ENCODE results near the gene SUMO3.

SUMO3 gene

DNA sequence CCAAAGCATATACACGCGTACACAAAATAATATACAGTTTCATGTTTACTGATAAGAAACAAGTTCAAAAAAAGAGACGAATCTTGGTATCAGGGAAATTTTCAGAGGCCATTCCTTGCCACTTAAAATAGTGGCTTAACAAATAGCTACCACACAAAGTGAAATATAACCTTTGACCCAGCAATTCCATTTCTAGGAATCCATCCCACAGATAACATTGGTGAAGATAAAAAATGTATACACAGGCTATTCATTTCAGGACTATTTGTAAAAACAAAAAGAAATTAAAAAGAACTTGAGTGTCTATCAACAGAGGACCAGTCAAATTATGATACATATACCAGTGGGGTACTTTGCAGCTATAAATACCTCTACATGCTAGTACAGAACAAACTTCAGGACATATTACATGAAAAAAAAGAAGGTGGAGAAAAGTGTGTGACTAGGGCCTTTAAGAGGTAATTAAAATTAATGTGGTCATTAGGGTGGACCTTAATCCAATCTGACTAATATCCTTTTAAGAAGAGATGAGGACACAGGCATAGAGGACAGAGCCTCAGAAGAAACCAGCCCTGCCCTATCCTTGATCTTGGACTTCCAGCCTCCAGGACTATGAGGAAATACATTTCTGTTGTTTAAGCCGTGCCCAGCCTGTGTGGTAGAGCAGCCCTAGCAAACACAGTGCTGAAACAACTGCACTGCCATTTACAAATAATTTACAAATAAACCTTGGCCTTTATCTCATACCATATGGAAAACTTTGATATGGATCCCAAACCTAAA lies 24.1 kb downstream of the SUMO3 start:
- FAIRE-seq (no peak), DNase-seq (ENCODE audit: insufficient read length, low spot score) (no peak)
- TF ChIP-seq, protein P1, sequence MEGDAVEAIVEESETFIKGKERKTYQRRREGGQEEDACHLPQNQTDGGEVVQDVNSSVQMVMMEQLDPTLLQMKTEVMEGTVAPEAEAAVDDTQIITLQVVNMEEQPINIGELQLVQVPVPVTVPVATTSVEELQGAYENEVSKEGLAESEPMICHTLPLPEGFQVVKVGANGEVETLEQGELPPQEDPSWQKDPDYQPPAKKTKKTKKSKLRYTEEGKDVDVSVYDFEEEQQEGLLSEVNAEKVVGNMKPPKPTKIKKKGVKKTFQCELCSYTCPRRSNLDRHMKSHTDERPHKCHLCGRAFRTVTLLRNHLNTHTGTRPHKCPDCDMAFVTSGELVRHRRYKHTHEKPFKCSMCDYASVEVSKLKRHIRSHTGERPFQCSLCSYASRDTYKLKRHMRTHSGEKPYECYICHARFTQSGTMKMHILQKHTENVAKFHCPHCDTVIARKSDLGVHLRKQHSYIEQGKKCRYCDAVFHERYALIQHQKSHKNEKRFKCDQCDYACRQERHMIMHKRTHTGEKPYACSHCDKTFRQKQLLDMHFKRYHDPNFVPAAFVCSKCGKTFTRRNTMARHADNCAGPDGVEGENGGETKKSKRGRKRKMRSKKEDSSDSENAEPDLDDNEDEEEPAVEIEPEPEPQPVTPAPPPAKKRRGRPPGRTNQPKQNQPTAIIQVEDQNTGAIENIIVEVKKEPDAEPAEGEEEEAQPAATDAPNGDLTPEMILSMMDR (IDR thresholded peaks at IDR 0.05; ENCODE audit: insufficient read depth, missing control alignments), result no peak

DNA sequence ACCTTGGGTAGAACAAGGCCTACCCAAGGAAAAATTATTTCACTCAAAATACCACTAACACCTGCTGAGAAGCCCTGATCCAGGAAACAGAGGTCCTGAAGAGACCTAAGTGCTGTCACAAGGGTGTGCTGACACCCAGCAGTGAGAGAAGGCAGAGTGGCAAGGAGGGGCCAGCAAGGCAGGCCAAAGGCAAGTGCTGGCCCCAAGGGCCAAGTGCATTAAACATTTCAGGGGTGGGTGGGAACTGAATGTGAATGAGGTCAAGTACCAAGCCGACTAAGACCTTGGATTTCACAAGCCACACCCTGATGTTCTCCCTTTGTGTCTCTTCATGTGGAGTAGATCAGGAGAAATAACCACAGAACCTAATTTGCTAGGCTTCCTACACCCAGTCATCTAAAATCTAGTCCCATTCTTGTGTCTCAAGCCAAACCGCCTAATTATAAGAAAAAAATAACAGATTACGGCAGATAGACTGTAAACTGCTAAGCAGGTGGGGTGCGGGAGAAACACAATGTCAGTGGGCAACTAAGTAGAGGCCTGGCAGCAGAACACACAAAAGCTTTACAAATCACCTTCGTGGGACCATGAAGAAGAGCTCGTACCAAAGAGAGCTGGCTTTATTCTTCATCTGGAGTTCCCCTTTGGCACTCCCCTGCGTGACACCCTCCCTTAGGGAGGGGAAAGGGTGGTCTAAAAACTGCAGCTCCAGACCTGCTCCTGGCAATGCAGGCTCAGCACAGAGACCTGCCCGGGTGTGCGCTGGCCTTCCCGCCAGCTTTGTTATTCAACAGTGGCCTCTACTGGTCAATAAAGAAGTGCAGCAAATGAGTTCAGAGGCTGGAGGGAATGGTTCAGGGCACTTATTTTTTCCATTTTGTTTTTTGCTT lies 24.9 kb downstream of the SUMO3 start:
- FAIRE-seq (no peak), DNase-seq (ENCODE audit: insufficient read length, low spot score) (peak; percentile 61)
- TF ChIP-seq, protein P1 (IDR thresholded peaks at IDR 0.05; ENCODE audit: insufficient read depth, missing control alignments), result peak; percentile 69

DNA sequence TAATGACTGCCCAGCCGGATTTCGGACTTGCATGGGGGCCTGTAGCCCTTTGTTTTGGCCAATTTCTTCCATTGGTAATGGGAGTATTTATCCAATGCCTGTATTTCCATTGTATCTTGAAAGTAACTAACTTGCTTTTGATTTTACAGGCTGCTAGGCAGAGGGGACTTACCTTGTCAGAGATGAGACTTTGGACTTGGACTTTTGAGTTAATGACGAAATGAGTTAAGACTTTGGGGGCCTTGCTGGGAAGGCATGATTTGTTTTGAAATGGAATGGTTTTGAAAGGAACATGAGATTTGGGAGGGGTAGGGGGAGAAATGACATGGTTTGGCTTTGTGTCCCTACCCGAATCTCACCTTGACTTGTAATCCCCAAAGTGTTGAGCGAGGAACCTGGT lies 25.9 kb downstream of the SUMO3 start:
- TF ChIP-seq, protein P1 (IDR thresholded peaks at IDR 0.05; ENCODE audit: insufficient read depth, missing control alignments), result no peak
- no peak for DNase-seq (ENCODE audit: insufficient read length, low spot score)
- FAIRE-seq, result no peak

DNA sequence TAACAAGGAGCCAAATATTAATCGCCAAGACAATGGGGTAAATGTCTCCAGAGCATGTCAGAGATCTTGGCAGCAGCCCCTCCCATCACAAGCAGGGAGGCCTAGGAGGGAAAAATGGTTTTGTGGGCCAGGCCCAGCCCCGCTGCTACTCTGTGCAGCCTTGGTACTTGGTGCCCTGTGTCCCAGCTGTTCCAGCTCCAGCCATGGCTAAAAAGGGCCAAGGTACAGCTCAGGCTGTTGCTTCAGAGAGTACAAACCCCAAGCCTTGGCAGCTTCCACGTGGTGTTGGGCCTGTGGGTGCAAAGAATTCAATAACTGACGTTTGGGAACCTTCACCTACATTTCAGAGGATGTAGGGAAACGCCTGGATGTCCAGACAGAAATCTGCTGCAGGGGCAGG lies 26.6 kb downstream of the SUMO3 start:
- DNase-seq (ENCODE audit: insufficient read length, low spot score) (no peak), FAIRE-seq (no peak)
- TF ChIP-seq, protein P1 (IDR thresholded peaks at IDR 0.05; ENCODE audit: insufficient read depth, missing control alignments), result no peak

DNA sequence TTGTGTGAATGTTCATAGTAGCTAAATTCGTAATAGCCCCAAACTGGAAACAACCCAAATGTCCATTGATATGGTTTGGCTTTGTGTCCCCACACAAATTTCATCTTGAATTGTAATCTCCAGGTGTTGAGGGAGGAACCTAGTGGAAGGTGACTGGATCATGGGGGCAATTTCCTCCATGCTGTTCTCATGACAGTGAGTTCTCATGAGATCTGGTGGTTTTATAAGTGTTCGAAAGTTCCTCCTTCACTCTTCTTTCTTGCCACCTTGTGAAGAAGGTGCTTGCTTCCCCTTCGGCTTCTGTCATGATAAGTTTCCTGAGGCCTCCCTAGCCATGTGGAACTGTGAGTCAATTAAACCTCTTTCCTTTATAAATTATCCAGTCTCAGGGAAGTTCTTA lies 27.5 kb downstream of the SUMO3 start:
- DNase-seq (ENCODE audit: insufficient read length, low spot score) (no peak), FAIRE-seq (no peak)
- TF ChIP-seq, protein P1 (IDR thresholded peaks at IDR 0.05; ENCODE audit: insufficient read depth, missing control alignments), result no peak

DNA sequence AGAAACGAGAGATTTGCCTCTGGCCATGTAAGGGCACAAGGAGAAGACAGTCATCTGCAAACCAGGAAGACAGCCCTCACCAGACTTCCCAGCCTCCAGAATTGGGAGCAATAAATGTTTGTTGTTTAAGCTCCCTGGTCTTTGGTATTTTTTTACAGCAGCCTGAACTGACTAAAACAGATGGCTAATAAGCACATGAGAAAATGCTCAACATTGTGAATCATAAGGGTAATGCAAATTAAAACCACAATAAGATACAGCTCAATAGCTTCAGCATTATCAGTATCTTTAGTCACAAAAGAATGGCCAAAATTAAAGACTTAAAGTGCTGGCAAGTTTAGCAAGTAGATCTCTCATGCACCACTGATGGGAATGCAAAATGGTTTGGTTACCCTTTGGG lies 28.0 kb downstream of the SUMO3 start:
- TF ChIP-seq, protein P1 (IDR thresholded peaks at IDR 0.05; ENCODE audit: insufficient read depth, missing control alignments), result no peak
- FAIRE-seq, result no peak

More for the DNA sequence above, 28.0 kb downstream of the SUMO3 start:
- no peak for DNase-seq (ENCODE audit: insufficient read length, low spot score)
